CD14-positive monocyte (primary cell): ENCODE data around the gene RCVRN. TPM values are rescaled to one million over a fixed set of nuclear protein-coding genes. Genes with fewer than 3 reads are reported as not detected.

ENCODE experiments used
- DNase-seq, 3 donors: peaks; one replicate each; pipeline ENCODE4 v3.0.0-alpha.2; 2011 to 2022
- H2AFZ ChIP-seq: 2 replicates; pipeline ENCODE4 v1.6.0; 2012; ENCODE audit warnings: mild to moderate bottlenecking, low read depth, low read length, inconsistent platforms; ENCODE audit not compliant: insufficient read depth, poor library complexity, severe bottlenecking
- H3K27ac ChIP-seq, 2 donors: 1 replicate in 1 of 2; 2 replicates in 1 of 2; pipeline ENCODE4 v1.5.1; 2012 to 2013; ENCODE audit warnings: low read length in 2 of 2, control low read depth in 1 of 2, inconsistent platforms in 1 of 2, low read depth in 1 of 2, mild to moderate bottlenecking in 1 of 2
- H3K27me3 ChIP-seq, 2 donors: one replicate each; pipeline versions ENCODE4 v1.6.0 to v1.6.1; 2011 to 2013; ENCODE audit warnings: low read length in 2 of 2; ENCODE audit not compliant: control insufficient read depth in 2 of 2, insufficient read depth in 2 of 2
- H3K36me3 ChIP-seq, 2 donors: replicated peaks in 1 of 2; 1 replicate in 1 of 2; 2 replicates in 1 of 2; pipeline versions ENCODE4 v1.5.1 to v1.6.1; 2012 to 2013; ENCODE audit warnings: low read length in 2 of 2, control low read depth in 1 of 2, inconsistent platforms in 1 of 2, mild to moderate bottlenecking in 1 of 2; ENCODE audit not compliant: insufficient read depth in 2 of 2, control insufficient read depth in 1 of 2
- H3K4me1 ChIP-seq, 2 donors: 1 replicate in 1 of 2; 2 replicates in 1 of 2; pipeline versions ENCODE4 v1.5.1 to v1.6.1; 2012 to 2013; ENCODE audit warnings: low read length in 2 of 2, control low read depth in 1 of 2, inconsistent platforms in 1 of 2, mild to moderate bottlenecking in 1 of 2, moderate library complexity in 1 of 2; ENCODE audit not compliant: insufficient read depth in 2 of 2, control insufficient read depth in 1 of 2
- H3K4me2 ChIP-seq: replicated peaks from 2 replicates; pipeline ENCODE3; 2012; ENCODE audit warnings: low read length, moderate library complexity, mild to moderate bottlenecking; ENCODE audit not compliant: poor library complexity, severe bottlenecking; ENCODE audit errors: extremely low read depth
- H3K4me3 ChIP-seq, 3 experiments: fragments of 200-600 bp in 1 of 3; sonication (generic) in 1 of 3; replicated peaks in 1 of 3; 1 replicate in 2 of 3; 2 replicates in 1 of 3; pipeline ENCODE4 v1.5.1; 2011 to 2013; ENCODE audit warnings: low read length in 3 of 3, mild to moderate bottlenecking in 3 of 3, control low read depth in 2 of 3, low read depth in 2 of 3, inconsistent platforms in 1 of 3, moderate library complexity in 1 of 3
- H3K79me2 ChIP-seq: 2 replicates; pipeline ENCODE4 v1.6.0; 2012; ENCODE audit warnings: mild to moderate bottlenecking, control low read depth, inconsistent platforms, low read length, moderate library complexity; ENCODE audit not compliant: insufficient read depth
- H3K9ac ChIP-seq: 2 replicates; pipeline ENCODE4 v1.6.0; 2017; ENCODE audit warnings: low read length, mild to moderate bottlenecking; ENCODE audit not compliant: insufficient read depth, poor library complexity, severe bottlenecking
- H3K9me3 ChIP-seq, 2 donors: replicated peaks in 1 of 2; 1 replicate in 1 of 2; 2 replicates in 1 of 2; pipeline versions ENCODE4 v1.5.1 to v1.6.1; 2012 to 2013; ENCODE audit warnings: low read length in 2 of 2, control low read depth in 1 of 2; ENCODE audit not compliant: control insufficient read depth in 1 of 2, insufficient read depth in 1 of 2
- H4K20me1 ChIP-seq: 2 replicates; pipeline ENCODE4 v1.6.0; 2012; ENCODE audit warnings: mild to moderate bottlenecking, low read length, control low read depth, moderate library complexity; ENCODE audit not compliant: insufficient read depth
- H3K27ac Mint-ChIP-seq, 7 donors: one replicate each; pipeline ENCODE4 v1.8.0; 2020; ENCODE audit warnings: mild to moderate bottlenecking in 7 of 7, mixed read lengths in 7 of 7, moderate library complexity in 6 of 7, inconsistent platforms in 2 of 7
- H3K27me3 Mint-ChIP-seq, 3 donors: one replicate each; pipeline ENCODE4 v1.8.0; 2021 to 2022; ENCODE audit warnings: low read depth in 3 of 3, mild to moderate bottlenecking in 3 of 3, mixed read lengths in 3 of 3, moderate library complexity in 3 of 3, inconsistent platforms in 1 of 3
- H3K36me3 Mint-ChIP-seq, 2 donors: one replicate each; pipeline ENCODE4 v1.8.0; 2020; ENCODE audit warnings: mixed read lengths in 2 of 2, inconsistent platforms in 1 of 2, mild to moderate bottlenecking in 1 of 2
- H3K4me1 Mint-ChIP-seq: one replicate; pipeline ENCODE4 v1.8.0; 2020; ENCODE audit warnings: mild to moderate bottlenecking, mixed read lengths
- H3K4me3 Mint-ChIP-seq, 2 donors: one replicate each; pipeline ENCODE4 v1.8.0; 2020; ENCODE audit warnings: mild to moderate bottlenecking in 2 of 2, mixed read lengths in 2 of 2, moderate library complexity in 1 of 2
- H3K9me3 Mint-ChIP-seq, 7 donors: one replicate each; pipeline ENCODE4 v1.8.0; 2020 to 2022; ENCODE audit warnings: mixed read lengths in 7 of 7, mild to moderate bottlenecking in 6 of 7, moderate library complexity in 6 of 7, inconsistent platforms in 2 of 7
- CTCF ChIP-seq: fragments of 200-600 bp; IDR thresholded peaks from one replicate; pipeline ENCODE4 v1.8.0; 2022; ENCODE audit warnings: antibody characterized with exemption, mild to moderate bottlenecking
- WGBS: methylation state at CpG from one replicate; pipeline ENCODE4 v1.1.5; 2013; ENCODE audit warnings: missing lambda C conversion rate; ENCODE audit not compliant: insufficient coverage; 5-methylcytosine and 5-hydroxymethylcytosine counted together
- intact Hi-C, 2 donors: fragments of 100-400 bp; cut with micrococcal nuclease; formaldehyde crosslinking; loops; one replicate each; pipeline versions ENCODE4 v1.15.0 to v1.15.1; 2023
- polyA plus RNA-seq, 3 donors: library from polyadenylated mRNA; depleted of rRNA in 1 of 3; unstranded in 2 of 3; stranded (reverse) in 1 of 3; fragments of 300-500 nt in 2 of 3; fragments of >200 nt in 1 of 3; fragmentation: Illumina TruSeq in 2 of 3; gene quantifications; 1 replicate in 2 of 3; 2 replicates in 1 of 3; pipeline ENCODE4 v1.2.3, GENCODE V29; 2012 to 2021

The RCVRN gene
- polyA plus RNA-seq, 3 donors: 2.5 TPM; not detected in 2

GRCh38 chr17:9942885-9943284 lies 37.8 kb upstream of the RCVRN start:
- Histone ChIP-seq H3K4me3 (no peak overlapping the region), H3K4me2 (no peak overlapping the region), H3K9ac (no peak overlapping the region), H3K9me3 (peaks cover 11 to 21% of the 10 kb centered on the region in 2 donors), H3K79me2 (no peaks in the 10 kb centered on the region), H3K27ac (no peak overlapping the region), H4K20me1 (peaks cover 96% of the 10 kb centered on the region), H3K4me1 (no peaks in the 10 kb centered on the region), H3K36me3 (peaks cover 93 to 100% of the 10 kb centered on the region in 2 donors), H2AFZ (no peak overlapping the region), H3K27me3 (no peaks in the 10 kb centered on the region)
- Mint-ChIP-seq H3K4me3 (no peak overlapping the region), H3K4me1 (no peaks in the 10 kb centered on the region), H3K36me3 (peaks cover 85 to 99% of the 10 kb centered on the region in 2 donors), H3K9me3 (peaks cover 18 to 29% (median 21%) of the 10 kb centered on the region in 7 donors), H3K27ac (peak overlapping the region in 3 of 7 donors; percentile 28 to 76 (median 58)), H3K27me3 (no peaks in the 10 kb centered on the region)
- intact Hi-C loops: no loop called here
- WGBS: 52% methylated on average over 13 of the region's 13 CpGs
- TF ChIP-seq CTCF: no peak
- no peak for DNase-seq

- H3K9me3 ChIP-seq: peaks cover 11 to 21% of the 10 kb centered on the region in 2 donors
- no peak overlapping the region for H3K4me3 Mint-ChIP-seq
- TF ChIP-seq CTCF: no peak
- H3K36me3 ChIP-seq: peaks cover 99 to 100% of the 10 kb centered on the region in 2 donors
- H3K27me3 ChIP-seq: no peaks in the 10 kb centered on the region
- 99% methylated on average over 10 of the region's 13 CpGs for WGBS
- H3K9me3 Mint-ChIP-seq: peaks cover 18 to 29% (median 21%) of the 10 kb centered on the region in 7 donors
- intact Hi-C loops: no loop called here
- H4K20me1 ChIP-seq: peaks cover 96% of the 10 kb centered on the region
- H3K4me2 ChIP-seq: no peak overlapping the region
- no peaks in the 10 kb centered on the region for H3K27me3 Mint-ChIP-seq
- no peaks in the 10 kb centered on the region for H3K4me1 Mint-ChIP-seq
- H3K4me1 ChIP-seq: no peaks in the 10 kb centered on the region
- H3K4me3 ChIP-seq: no peak overlapping the region
- no peak overlapping the region for H3K9ac ChIP-seq
- H3K27ac ChIP-seq: no peak overlapping the region
- no peak overlapping the region for H3K27ac Mint-ChIP-seq
- no peaks in the 10 kb centered on the region for H3K79me2 ChIP-seq
- no peak for DNase-seq
- H2AFZ ChIP-seq: no peak overlapping the region
- H3K36me3 Mint-ChIP-seq: peaks cover 85 to 99% of the 10 kb centered on the region in 2 donors
These were observed 36.2 kb upstream of the RCVRN start for GRCh38 chr17:9941305-9941704.
